Measurements from ENCODE around the gene FOXA3. TPM values are rescaled to one million over a fixed set of nuclear protein-coding genes. Genes with fewer than 3 reads are reported as not detected.
"Not testable (repeated sequence)": the region's sequence is repeated elsewhere in the genome, so short reads cannot be mapped to it uniquely, and the experiment has no call there.

The FOXA3 gene
- total RNA-seq, 2 donors from 2014 or later: 0.19 TPM; not detected in 1

GRCh38 chr19:45884682-45885555 lies 20.8 kb downstream of the FOXA3 start:
- Mint-ChIP-seq H3K4me3 (peak overlapping the region; percentile 47), H3K9me3 (no peaks in the 10 kb centered on the region), H3K36me3 (no peaks in the 10 kb centered on the region), H3K27ac (no peak overlapping the region), H3K27me3 (peaks cover 0 to 4% of the 10 kb centered on the region in 2 donors), H3K4me1 (ENCODE audit: low read depth in 2 of 2) (peaks cover 23 to 25% of the 10 kb centered on the region in 2 donors)
- ATAC-seq: peak in 1 of 2 donors; percentile 3
- DNase-seq (ENCODE audit: low spot score): no peak

- peak; percentile 85 to 88 for ATAC-seq
These were observed 21.7 kb downstream of the FOXA3 start, which contains the start of gene IRF2BP1 for GRCh38 chr19:45885556-45886426. IRF2BP1 (minus strand) TSS chr19:45886141; CDS start chr19:45885774, 367 bp downstream.

GRCh38 chr19:45886427-45887199 lies 22.5 kb downstream of the FOXA3 start:
- DNase-seq (ENCODE audit: low spot score): peak; percentile 93
- peaks cover 0 to 2% of the 10 kb centered on the region in 2 donors for H3K27me3 Mint-ChIP-seq
- no peaks in the 10 kb centered on the region for H3K9me3 Mint-ChIP-seq
- peak; percentile 84 to 89 for ATAC-seq
- H3K4me1 Mint-ChIP-seq (ENCODE audit: low read depth in 2 of 2): peaks cover 18 to 22% of the 10 kb centered on the region in 2 donors
- peak overlapping the region; percentile 99 for H3K4me3 Mint-ChIP-seq
- no peaks in the 10 kb centered on the region for H3K36me3 Mint-ChIP-seq
- H3K27ac Mint-ChIP-seq: peak overlapping the region; percentile 93 to 97

More at GRCh38 chr19:45885556-45886426, 21.7 kb downstream of the FOXA3 start, which contains the start of gene IRF2BP1:
- Mint-ChIP-seq H3K4me3 (peak within 1 kb of the TSS; percentile 99), H3K27me3 (peaks cover 0 to 4% of the 10 kb centered on the region in 2 donors), H3K36me3 (no peaks in the 10 kb centered on the region), H3K9me3 (no peaks in the 10 kb centered on the region), H3K4me1 (ENCODE audit: low read depth in 2 of 2) (peaks cover 23 to 25% of the 10 kb centered on the region in 2 donors), H3K27ac (peak within 1 kb of the TSS; percentile 93 to 97)
- DNase-seq (ENCODE audit: low spot score): peak; percentile 93

GRCh38 chr19:45887200-45887710 lies 23.1 kb downstream of the FOXA3 start:
- no peaks in the 10 kb centered on the region for H3K27me3 Mint-ChIP-seq
- H3K36me3 Mint-ChIP-seq: no peaks in the 10 kb centered on the region
- H3K27ac Mint-ChIP-seq: peak overlapping the region; percentile 93 to 97
- H3K4me1 Mint-ChIP-seq (ENCODE audit: low read depth in 2 of 2): peaks cover 16 to 19% of the 10 kb centered on the region in 2 donors
- ATAC-seq (no peak), DNase-seq (ENCODE audit: low spot score) (no peak)
- H3K9me3 Mint-ChIP-seq: no peaks in the 10 kb centered on the region
- H3K4me3 Mint-ChIP-seq: peak overlapping the region; percentile 99

- H3K4me1 Mint-ChIP-seq (ENCODE audit: low read depth in 2 of 2): peaks cover 10 to 18% of the 10 kb centered on the region in 2 donors
- H3K27me3 Mint-ChIP-seq: no peaks in the 10 kb centered on the region
- no peak for ATAC-seq
- H3K4me3 Mint-ChIP-seq: no peak overlapping the region
- H3K9me3 Mint-ChIP-seq: no peaks in the 10 kb centered on the region
- no peak for DNase-seq (ENCODE audit: low spot score)
- H3K27ac Mint-ChIP-seq: no peak overlapping the region
- no peaks in the 10 kb centered on the region for H3K36me3 Mint-ChIP-seq
These were observed 25.2 kb downstream of the FOXA3 start for GRCh38 chr19:45889210-45889885.

DNA sequence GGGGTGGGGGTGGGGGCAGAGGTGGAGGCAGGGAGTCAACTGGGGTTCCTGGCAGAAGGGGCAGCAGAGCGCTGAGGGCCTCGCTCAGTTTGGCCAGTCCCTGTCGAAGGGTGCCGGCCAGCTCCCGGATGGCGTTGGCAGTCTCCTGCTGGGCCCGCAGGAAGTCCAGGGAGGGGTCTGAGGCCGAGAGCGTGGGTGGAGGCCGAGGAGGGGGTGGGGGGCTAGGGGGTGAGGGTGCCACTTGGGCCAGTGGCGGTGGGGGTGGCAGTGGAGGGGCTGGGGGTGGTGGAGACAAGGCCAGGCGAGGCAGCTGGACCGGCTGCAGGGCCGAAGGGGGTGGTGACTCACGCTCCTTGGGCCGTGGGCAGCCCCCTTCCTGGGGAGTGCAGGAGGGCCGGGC lies 26.8 kb downstream of the FOXA3 start:
- Mint-ChIP-seq H3K27ac (no peak overlapping the region), H3K4me3 (no peak overlapping the region), H3K36me3 (peaks cover 7% of the 10 kb centered on the region), H3K4me1 (ENCODE audit: low read depth in 2 of 2) (peaks cover 10 to 21% of the 10 kb centered on the region in 2 donors), H3K27me3 (no peaks in the 10 kb centered on the region), H3K9me3 (no peaks in the 10 kb centered on the region)
- no peak for ATAC-seq
- no peak for DNase-seq (ENCODE audit: low spot score)

DNA sequence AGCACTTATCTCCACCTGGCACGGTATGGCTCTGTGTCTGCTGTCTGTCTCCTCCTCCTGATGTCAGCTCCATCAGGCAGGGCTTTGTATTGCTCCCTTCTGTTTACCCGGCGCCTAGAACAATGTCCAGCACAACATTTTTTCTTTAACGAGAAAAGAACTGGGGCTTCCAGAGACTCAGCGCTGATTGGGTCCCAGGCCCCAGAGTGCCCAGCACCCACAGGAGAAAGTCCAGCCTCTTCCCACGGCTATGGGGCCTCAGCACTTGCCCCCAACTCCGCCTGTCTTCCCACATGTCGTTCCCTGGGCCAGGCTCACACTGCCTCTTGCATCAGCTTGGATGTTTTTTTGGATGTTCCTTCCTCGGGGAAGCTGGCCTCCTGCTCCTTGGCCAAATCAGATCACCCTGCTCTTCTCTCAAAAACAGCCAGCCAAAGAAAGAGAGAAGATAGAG lies 31.4 kb downstream of the FOXA3 start:
- Mint-ChIP-seq H3K36me3 (peaks cover 17% of the 10 kb centered on the region), H3K9me3 (no peaks in the 10 kb centered on the region), H3K27ac (no peak overlapping the region), H3K4me3 (no peak overlapping the region), H3K27me3 (no peaks in the 10 kb centered on the region), H3K4me1 (ENCODE audit: low read depth in 2 of 2) (peaks cover 7 to 19% of the 10 kb centered on the region in 2 donors)
- DNase-seq (ENCODE audit: low spot score): no peak
- no peak for ATAC-seq

DNA sequence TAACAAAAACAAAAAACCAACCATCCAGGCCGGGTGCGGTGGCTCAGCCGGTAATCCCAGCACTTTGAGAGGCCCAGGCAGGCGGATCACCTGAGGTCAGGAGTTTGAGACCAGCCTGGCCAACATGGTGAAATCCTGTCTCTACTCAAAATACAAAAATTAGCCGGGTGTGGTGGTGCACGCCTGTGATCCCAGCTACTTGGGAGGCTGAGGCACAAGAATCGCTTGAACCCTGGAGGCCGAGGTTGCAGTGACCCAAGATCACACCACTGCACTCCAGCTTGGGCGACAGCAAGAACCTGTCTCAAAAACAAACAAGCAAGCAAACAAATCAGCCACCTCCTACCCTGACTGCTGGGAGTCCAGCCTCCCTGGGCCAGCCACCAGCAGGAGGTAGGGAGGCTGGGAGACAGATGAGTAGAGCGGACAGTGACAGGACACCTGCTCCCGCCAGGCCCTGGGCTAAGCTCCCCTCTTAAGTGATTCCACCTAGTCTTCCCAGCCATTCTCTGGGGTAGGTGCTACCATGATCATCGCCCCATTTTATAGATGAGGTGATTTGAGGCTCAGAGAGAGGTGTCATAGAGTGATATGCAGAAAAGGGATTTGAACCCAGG lies 32.0 kb downstream of the FOXA3 start:
- H3K9me3 Mint-ChIP-seq; H3K27me3 Mint-ChIP-seq; ATAC-seq; H3K27ac Mint-ChIP-seq; H3K4me3 Mint-ChIP-seq; DNase-seq (ENCODE audit: low spot score): not testable (repeated sequence)
- peaks cover 10 to 23% of the 10 kb centered on the region in 2 donors for H3K4me1 Mint-ChIP-seq (ENCODE audit: low read depth in 2 of 2)
- H3K36me3 Mint-ChIP-seq: peaks cover 17% of the 10 kb centered on the region

GRCh38 chr19:45897261-45897812 lies 33.2 kb downstream of the FOXA3 start:
- peaks cover 16 to 28% of the 10 kb centered on the region in 2 donors for H3K4me1 Mint-ChIP-seq (ENCODE audit: low read depth in 2 of 2)
- H3K27me3 Mint-ChIP-seq: no peaks in the 10 kb centered on the region
- no peak overlapping the region for H3K4me3 Mint-ChIP-seq
- no peak for ATAC-seq
- H3K27ac Mint-ChIP-seq: no peak overlapping the region
- H3K36me3 Mint-ChIP-seq: peaks cover 17% of the 10 kb centered on the region
- DNase-seq (ENCODE audit: low spot score): no peak
- no peaks in the 10 kb centered on the region for H3K9me3 Mint-ChIP-seq

GRCh38 chr19:45899253-45899652 lies 35.1 kb downstream of the FOXA3 start:
- H3K9me3 Mint-ChIP-seq: no peaks in the 10 kb centered on the region
- no peak for DNase-seq (ENCODE audit: low spot score)
- H3K27me3 Mint-ChIP-seq: no peaks in the 10 kb centered on the region
- no peak for ATAC-seq
- peak overlapping the region; percentile 25 for H3K4me3 Mint-ChIP-seq
- peaks cover 16 to 25% of the 10 kb centered on the region in 2 donors for H3K4me1 Mint-ChIP-seq (ENCODE audit: low read depth in 2 of 2)
- no peak overlapping the region for H3K27ac Mint-ChIP-seq
- peaks cover 17% of the 10 kb centered on the region for H3K36me3 Mint-ChIP-seq

- ATAC-seq: no peak
- Mint-ChIP-seq H3K9me3 (no peaks in the 10 kb centered on the region), H3K4me3 (peak overlapping the region; percentile 34), H3K36me3 (peaks cover 16% of the 10 kb centered on the region), H3K27me3 (no peaks in the 10 kb centered on the region), H3K27ac (no peak overlapping the region), H3K4me1 (ENCODE audit: low read depth in 2 of 2) (peaks cover 16 to 24% of the 10 kb centered on the region in 2 donors)
- no peak for DNase-seq (ENCODE audit: low spot score)
These were observed 35.9 kb downstream of the FOXA3 start for GRCh38 chr19:45899919-45900589.

Measured in natural killer cell treated with Interleukin-12 subunit alpha and Interleukin-12 subunit beta and Interleukin-15 and Interleukin-18, amount 100 ng/mL, for 72 hours (primary cell).